Pulmonary artery endothelial cell (primary cell): ENCODE results near the gene BPIFB6. TPM values are rescaled to one million over a fixed set of nuclear protein-coding genes. Genes with fewer than 3 reads are reported as not detected.

Source experiments
- DNase-seq: peaks from one replicate; pipeline ENCODE4 v3.0.0-alpha.2; 2011; ENCODE audit warnings: low read depth, low spot score
- total RNA-seq: library from RNA; depleted of rRNA; stranded (reverse); fragments of >200 nt; gene quantifications from 2 replicates; pipeline ENCODE4 v1.2.3, GENCODE V29; 2014

BPIFB6 gene
- total RNA-seq, 1 donor from 2014 or later = not detected

DNA sequence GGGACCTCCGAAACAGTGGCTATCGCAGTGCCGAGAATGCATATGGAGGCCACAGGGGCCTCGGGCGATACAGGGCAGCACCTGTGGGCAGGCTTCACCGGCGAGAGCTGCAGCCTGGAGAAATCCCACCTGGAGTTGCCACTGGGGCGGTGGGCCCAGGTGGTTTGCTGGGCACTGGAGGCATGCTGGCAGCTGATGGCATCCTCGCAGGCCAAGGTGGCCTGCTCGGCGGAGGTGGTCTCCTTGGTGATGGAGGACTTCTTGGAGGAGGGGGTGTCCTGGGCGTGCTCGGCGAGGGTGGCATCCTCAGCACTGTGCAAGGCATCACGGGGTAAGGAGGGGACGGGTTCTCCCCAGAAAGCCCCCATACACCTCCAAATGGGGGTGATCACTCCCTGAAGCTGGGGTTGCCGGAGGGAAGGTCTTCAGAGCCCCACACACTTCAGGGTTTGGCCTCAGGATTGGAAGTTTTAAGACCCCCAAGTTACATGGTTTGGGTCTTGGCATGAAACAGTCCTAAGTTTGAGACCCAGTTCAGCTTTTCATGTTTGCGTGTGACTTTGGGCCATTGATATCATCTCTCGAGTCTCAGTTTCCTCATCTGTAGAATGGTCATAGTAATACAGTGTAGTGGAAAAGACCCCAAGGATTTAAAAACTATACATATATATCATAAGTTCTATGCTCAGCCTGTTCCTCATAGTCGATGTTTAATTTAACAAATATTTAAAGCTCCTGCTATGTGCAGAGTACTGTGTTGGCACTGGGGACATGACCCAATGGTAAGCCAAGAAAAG lies 52.3 kb downstream of the BPIFB6 start:
- no peak for DNase-seq

- no peak for DNase-seq
Observed at GRCh38 chr20:33084722-33085121, 53.3 kb downstream of the BPIFB6 start.

DNA sequence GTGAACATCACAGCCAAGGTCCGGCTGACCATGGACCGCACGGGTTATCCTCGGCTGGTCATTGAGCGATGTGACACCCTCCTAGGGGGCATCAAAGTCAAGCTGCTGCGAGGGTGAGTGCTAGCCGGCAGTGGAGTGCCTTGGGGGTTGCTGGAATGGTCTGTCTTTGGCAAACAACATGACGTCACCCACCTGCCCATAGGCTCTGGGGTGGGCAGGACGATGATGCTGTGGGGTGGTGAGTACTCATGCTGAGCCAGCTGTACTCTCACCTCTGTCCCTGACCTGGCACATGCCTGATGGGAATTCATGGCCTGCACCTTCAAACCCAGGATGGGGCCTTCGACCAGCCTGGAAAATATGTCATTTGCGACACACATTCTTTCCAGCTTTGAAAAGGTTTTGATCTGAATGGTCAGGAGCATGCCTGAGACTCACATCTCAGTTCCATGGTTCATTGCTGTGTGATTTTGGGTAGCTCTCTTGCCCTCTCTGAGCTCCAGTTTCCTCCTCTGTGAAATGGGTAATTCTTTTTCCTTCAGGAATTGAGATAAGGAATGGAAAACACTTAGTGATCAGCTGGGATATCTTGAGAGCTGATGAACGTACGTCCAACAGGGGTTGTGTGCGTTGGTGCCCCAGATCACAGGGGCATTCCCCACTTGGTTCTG lies 54.7 kb downstream of the BPIFB6 start:
- no peak for DNase-seq

DNA sequence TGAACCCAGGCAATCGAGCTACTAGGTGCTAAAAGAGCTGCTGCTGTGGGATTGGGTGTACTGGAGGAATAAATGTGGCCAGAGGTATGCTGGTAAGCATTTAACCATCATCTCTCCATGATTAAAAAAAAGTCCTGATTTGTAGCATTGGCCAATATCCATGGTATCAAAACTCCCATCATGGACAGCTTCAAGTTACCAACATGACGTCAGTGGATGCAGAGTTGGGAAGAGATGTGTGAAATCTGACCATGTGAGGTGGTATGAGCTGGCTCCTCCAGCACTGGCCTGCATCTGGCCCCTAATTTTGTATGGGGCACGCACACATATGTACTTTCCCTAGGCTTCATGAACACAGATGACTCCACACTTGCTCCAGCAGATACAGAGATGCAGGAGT lies 59.7 kb downstream of the BPIFB6 start:
- DNase-seq = no peak

GRCh38 chr20:33091693-33092092 lies 60.2 kb downstream of the BPIFB6 start:
- DNase-seq = no peak

- no peak for DNase-seq
Observed at GRCh38 chr20:33092361-33092760, 60.9 kb downstream of the BPIFB6 start.

GRCh38 chr20:33093074-33093473 lies 61.6 kb downstream of the BPIFB6 start:
- DNase-seq = no peak

DNA sequence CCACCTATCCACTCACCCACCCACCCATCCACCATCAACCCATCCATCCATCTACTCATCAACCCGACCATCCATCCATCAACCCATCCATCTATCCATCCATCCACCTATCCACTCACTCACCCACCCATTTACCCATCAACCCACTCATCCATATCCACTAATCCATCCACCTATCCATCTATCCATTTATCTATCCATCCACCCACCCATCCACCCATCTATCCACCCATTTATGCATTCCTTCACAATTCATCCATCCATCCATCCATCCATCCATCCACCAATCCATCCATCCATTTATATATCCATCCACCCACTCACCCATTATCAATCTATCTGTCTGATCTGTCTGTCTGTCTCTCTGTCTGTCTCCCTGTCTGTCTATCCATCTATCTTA lies 62.1 kb downstream of the BPIFB6 start:
- no peak for DNase-seq

Other genes with a start within 250 kb of the BPIFB6 start
- gene MAPRE1, start 211.7 kb upstream of the BPIFB6 start, total RNA-seq = 123 and 154 TPM in 2 replicates
- 0.04 and 0.07 TPM in 2 replicates for gene EFCAB8, start 172.7 kb upstream of the BPIFB6 start, total RNA-seq
- gene SUN5, start 27.2 kb upstream of the BPIFB6 start, total RNA-seq = not detected in 2 replicates
- gene BPIFB2, start 23.9 kb upstream of the BPIFB6 start, total RNA-seq = not detected in 2 replicates
- not detected in 2 replicates for gene BPIFB3, start 22.3 kb downstream of the BPIFB6 start, total RNA-seq
- gene BPIFB4, start 48.0 kb downstream of the BPIFB6 start, total RNA-seq = not detected in 2 replicates
- gene BPIFA2, start 136.5 kb downstream of the BPIFB6 start, total RNA-seq = not detected in 2 replicates
- gene BPIFA3, start 185.7 kb downstream of the BPIFB6 start, total RNA-seq = not detected in 2 replicates
- not detected in 2 replicates for gene BPIFA1, start 204.3 kb downstream of the BPIFB6 start, total RNA-seq